HG03066 (cell line): ENCODE results near the gene PRRX1.

ENCODE experiments used
- ATAC-seq: cut with Tn5 transposase; IDR thresholded peaks from one replicate; pipeline ENCODE4 v1.9.1; 2021; ENCODE audit warnings: low read depth; ENCODE audit not compliant: unreplicated experiment

The PRRX1 gene

DNA sequence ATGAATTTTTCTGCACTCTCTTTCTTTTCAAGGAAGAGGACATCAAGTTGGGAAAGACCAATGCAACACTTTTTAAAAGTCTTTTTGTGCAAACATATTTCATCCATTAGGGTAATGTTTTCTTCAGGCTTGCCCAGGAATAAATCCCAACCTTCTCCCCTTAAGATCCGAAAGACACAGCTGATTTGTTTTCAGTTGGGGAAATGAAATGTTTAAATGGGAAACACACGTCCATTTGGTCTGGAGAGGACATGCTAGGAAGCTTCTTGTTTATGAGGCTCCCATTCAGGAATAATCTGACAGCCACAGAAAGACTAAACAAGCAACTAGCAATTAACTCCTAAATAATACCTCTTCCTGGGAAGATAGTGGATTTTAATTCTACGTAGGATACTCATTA is 91.9 kb downstream of the PRRX1 start:
- no peak for ATAC-seq

DNA sequence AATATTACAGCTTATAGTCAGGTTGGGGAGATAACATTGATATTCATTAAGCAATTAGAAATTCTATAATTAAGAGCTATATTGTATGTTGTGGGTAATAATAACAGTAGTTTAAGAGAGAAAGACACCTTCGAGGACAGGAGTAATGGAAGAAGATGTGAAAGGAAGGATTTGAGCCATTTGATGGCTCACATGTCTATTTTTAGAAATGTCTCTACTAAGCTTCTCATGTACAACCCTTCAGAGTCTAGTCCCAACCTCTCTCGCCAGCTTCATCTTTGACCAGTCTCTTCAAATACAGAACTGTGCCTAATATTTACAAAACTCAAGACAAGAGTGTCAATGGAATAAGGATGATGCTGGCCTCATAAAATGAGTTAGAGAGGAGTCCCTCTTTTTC is 95.1 kb downstream of the PRRX1 start:
- no peak for ATAC-seq

DNA sequence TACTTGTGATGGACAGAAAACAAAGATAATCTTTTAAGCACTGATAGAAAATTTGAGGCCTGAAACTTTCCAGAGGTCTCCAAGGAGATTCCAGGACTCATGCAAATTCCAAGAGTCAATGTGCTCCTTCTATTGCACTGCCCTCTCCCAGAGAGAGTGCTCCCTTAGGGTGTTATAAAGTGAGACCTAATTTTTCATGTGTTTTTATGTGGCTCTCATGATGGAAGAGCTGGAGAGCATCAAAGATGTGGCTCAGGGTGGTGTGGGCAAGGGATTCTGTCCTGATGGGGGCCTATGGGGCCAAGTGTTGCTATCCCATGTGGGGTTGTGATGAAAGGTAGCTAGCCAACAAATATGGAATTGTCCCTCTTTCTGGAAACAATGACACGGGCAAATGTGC is 101.3 kb downstream of the PRRX1 start:
- ATAC-seq, result no peak

DNA sequence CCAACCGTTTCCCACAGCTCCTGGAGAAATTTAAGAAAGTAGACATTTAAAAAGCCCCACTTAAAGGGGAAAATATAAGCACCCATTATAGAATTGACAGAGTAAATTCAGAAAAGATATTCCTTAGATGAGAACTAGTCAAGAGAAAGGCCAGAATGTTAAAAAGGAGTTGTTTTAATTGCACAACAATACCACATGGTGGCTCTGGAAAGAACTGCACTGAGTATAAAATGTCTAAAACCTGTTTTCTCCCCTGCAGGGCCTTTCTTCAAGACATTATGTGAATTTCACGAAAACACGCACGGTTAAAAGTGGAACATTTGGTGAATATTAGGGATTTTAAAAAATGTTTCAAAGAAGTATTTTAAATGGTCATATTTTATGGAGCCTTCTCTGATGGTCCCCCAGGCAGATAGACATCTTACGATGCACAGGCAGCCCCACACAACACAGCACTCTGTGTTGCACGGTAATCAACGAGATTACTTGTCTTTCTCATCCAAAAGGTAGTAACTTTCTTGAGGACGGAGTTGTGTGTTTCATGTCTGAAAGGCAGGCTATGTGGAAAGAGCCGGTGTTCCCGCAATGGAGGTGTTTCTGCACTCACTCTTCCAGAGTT is 101.9 kb downstream of the PRRX1 start:
- ATAC-seq, result no peak

DNA sequence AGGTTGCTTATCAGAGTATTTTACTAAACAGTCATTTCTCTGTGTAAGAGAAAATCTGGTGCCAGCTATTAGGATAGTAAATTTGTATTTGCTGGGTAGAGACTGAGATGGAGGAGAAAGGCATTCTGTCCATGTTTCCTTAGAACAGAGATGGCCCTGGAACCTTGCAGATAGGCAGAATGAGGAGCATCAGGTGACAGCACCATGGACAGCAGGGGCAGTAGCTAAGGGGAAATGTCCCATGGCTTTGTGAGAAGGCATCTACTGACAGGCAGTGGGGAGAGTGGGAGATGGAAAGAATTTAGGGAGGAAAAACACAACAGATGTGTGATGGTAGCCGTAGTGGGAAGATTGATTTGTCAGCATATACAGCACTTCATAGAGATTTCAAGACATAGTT is 105.0 kb downstream of the PRRX1 start:
- no peak for ATAC-seq

DNA sequence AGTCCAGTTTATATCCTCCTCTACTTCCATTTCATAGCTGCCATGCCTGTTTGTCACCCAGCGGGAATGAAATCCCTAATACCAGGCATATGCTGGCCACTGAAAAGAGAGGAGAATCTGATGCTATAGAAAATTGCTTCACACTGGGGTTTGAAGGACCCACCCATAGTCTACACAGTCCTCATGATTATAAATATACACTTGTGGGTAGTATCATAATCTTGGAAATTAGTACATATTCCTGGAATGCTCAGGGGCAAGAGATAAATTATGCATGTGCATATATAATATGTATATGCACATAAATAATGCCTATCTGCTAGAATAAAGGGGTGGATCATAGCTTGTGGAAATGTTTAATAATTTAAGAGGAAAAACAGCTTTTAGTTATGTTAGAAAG is 105.8 kb downstream of the PRRX1 start:
- no peak for ATAC-seq

DNA sequence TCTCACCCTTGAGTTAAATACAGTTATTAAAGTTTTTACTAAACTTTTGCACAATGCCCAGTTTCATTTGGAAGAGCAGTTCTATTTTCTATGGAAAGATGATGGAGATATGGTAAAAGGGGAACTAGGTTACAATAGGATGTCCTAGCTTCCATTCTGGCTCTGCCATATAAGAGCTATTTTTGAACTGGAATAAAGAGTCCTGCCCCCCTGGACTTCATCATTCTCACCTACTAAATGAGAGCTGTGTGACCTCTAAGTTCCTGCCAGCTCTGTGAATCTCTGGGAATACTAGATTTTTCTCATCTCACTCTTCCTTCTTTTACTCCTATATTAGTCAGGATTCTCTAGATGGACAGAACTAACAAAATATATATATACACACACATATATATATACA is 106.3 kb downstream of the PRRX1 start:
- ATAC-seq, result no peak

DNA sequence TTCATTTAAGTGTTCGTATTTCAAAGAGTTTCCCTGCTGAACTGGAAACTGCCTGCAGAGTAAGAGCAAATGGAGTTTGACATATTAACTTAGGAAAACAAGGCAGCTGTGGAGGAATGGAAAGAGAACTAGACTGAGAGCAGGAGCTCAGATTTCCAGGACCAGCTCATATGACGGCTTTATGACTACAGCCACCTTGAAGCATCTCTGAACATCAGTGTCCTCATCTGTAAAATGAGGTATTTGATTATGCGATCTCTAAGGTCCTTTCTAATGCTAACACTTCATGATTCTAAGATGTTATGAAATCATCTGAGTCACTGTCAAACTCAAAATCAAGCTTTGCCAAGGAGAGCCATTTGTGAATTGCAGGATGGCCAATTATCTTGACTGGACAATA is 112.3 kb downstream of the PRRX1 start:
- no peak for ATAC-seq

DNA sequence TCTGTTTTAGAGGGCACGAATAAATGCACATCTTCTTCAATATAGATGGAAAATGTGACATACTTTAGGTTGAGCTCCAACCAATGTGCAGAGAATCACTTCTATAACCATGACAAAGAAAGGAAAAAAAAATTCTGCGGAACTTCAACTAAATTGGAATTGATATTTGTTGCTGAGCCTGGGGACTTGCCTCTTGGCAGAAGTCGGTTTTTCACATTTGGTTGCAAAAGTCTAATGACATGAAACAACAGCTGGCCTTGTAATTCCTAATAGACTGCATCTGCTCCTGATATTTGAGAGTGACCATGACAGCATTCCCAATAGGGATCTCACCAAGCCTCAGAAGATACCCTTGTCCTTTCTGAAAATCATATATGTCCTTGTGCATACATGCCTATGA is 112.8 kb downstream of the PRRX1 start:
- ATAC-seq, result no peak
